ENCODE data around the gene TMTC1. TPM values are rescaled to one million over a fixed set of nuclear protein-coding genes. Genes with fewer than 3 reads are reported as not detected.

TMTC1 gene
- total and polyA plus RNA-seq, 2 experiments from 2014 or later: 6.8 to 14.0 TPM

DNA sequence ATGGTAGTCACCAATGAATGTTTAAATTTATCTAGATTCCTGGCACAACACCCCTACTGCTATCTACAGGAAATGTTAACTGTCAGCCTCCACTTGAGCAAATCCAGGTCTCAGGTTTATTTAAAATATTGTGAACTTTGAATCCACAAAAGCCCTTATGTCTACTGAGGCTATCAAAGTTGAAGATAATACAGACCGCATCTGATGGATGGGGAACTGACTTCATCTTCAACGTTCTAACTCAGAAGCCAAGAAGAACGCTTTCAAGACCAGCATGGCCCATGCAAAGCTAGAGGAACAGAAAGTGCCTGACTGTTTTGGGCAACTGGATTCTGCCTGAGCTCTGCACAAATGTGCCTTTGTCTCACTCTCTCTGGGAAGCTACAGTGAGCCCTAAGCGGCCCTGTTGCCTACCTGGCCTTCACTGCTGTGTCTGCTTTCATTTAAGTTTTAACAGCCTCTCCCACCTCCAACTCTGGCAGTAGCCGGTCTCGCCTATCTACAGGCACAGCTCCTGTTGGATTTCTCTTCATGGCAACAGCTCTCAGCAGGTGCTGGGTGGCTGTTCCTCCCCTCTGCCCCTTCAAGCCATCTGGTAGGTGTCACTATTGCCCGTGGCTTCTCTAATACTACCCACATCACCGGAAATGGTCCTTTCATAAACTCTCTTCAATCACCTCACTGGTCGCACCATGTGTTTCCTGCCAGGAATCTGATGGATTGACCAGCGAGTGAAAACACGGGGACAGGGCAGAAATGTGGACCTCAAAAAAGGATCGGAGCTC lies 174.1 kb downstream of the TMTC1 start:
- no peak for DNase-seq (ENCODE audit: low spot score)
- WGBS (ENCODE audit: low lambda C conversion rate, missing lambda C conversion rate): 69% methylated on average over 12 of the region's 12 CpGs
- Histone ChIP-seq H3K4me2 (no peak overlapping the region), H3K9me3 (ENCODE audit: low read depth) (no peaks in the 10 kb centered on the region), H4K20me1 (ENCODE audit: insufficient read depth, poor library complexity, severe bottlenecking) (no peaks in the 10 kb centered on the region), H2AFZ (no peak overlapping the region), H3K4me1 (ENCODE audit: insufficient read depth) (peaks cover 10% of the 10 kb centered on the region), H3K27ac (no peak overlapping the region), H3K79me2 (no peaks in the 10 kb centered on the region), H3K27me3 (no peaks in the 10 kb centered on the region), H3K4me3 (no peak overlapping the region), H3K36me3 (replicated peaks; ENCODE audit: insufficient read depth, low read depth) (no peaks in the 10 kb centered on the region), H3K9me2 (replicated peaks; ENCODE audit: insufficient read depth) (no peaks in the 10 kb centered on the region)
- TF ChIP-seq CTCF (IDR thresholded peaks at IDR 0.05; ENCODE audit: poor library complexity): no peak
- TF ChIP-seq EZH2 (IDR thresholded peaks at IDR 0.05; ENCODE audit: borderline replicate concordance): no peak
- TF ChIP-seq EZH2phosphoT487 (IDR thresholded peaks at IDR 0.05; ENCODE audit: low read depth, severe bottlenecking, unreplicated experiment): no peak

GRCh38 chr12:29608581-29608980 lies 175.2 kb downstream of the TMTC1 start:
- no peak overlapping the region for H3K27ac ChIP-seq
- H3K27me3 ChIP-seq: no peaks in the 10 kb centered on the region
- no peaks in the 10 kb centered on the region for H3K9me3 ChIP-seq (ENCODE audit: low read depth)
- H4K20me1 ChIP-seq (ENCODE audit: insufficient read depth, poor library complexity, severe bottlenecking): no peaks in the 10 kb centered on the region
- H3K4me3 ChIP-seq: no peak overlapping the region
- 75% methylated on average over 7 of the region's 7 CpGs for WGBS (ENCODE audit: low lambda C conversion rate, missing lambda C conversion rate)
- no peak overlapping the region for H2AFZ ChIP-seq
- peaks cover 10% of the 10 kb centered on the region for H3K4me1 ChIP-seq (ENCODE audit: insufficient read depth)
- no peaks in the 10 kb centered on the region for H3K9me2 ChIP-seq (replicated peaks; ENCODE audit: insufficient read depth)
- TF ChIP-seq EZH2 (IDR thresholded peaks at IDR 0.05; ENCODE audit: borderline replicate concordance) (no peak), CTCF (IDR thresholded peaks at IDR 0.05; ENCODE audit: poor library complexity) (no peak)
- H3K36me3 ChIP-seq (replicated peaks; ENCODE audit: insufficient read depth, low read depth): no peaks in the 10 kb centered on the region
- H3K79me2 ChIP-seq: no peaks in the 10 kb centered on the region
- no peak overlapping the region for H3K4me2 ChIP-seq
- DNase-seq (ENCODE audit: low spot score): no peak

DNA sequence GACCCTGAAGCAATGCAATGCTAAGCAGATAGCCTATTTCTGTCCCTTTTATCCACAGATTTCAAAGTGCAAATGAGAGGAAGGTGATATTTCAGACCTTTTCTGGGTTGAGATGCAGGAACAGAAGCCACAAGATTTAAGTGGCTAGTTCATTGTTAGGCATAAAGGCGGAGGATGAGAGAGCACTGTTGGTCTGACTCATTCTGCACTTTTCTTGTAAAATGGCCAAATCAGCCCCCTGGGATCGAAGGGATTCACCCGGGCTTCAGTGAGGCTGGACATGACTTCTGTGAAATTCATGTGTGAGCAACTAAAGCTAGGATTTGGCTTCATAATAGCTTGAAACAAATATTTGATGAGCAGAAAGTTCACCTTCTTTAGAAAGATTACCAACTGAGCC lies 184.4 kb downstream of the TMTC1 start:
- Histone ChIP-seq H3K4me3 (no peak overlapping the region), H3K9me3 (ENCODE audit: low read depth) (no peaks in the 10 kb centered on the region), H3K4me2 (no peak overlapping the region), H4K20me1 (ENCODE audit: insufficient read depth, poor library complexity, severe bottlenecking) (no peaks in the 10 kb centered on the region), H3K79me2 (no peaks in the 10 kb centered on the region), H2AFZ (no peak overlapping the region), H3K27me3 (peaks cover 3% of the 10 kb centered on the region), H3K4me1 (ENCODE audit: insufficient read depth) (no peaks in the 10 kb centered on the region), H3K27ac (no peak overlapping the region), H3K36me3 (replicated peaks; ENCODE audit: insufficient read depth, low read depth) (no peaks in the 10 kb centered on the region), H3K9me2 (replicated peaks; ENCODE audit: insufficient read depth) (no peaks in the 10 kb centered on the region)
- no peak for TF ChIP-seq EZH2phosphoT487 (IDR thresholded peaks at IDR 0.05; ENCODE audit: low read depth, severe bottlenecking, unreplicated experiment)
- no peak for TF ChIP-seq CTCF (IDR thresholded peaks at IDR 0.05; ENCODE audit: poor library complexity)
- no peak for TF ChIP-seq EZH2 (IDR thresholded peaks at IDR 0.05; ENCODE audit: borderline replicate concordance)
- 56% methylated on average over 3 of the region's 3 CpGs for WGBS (ENCODE audit: low lambda C conversion rate, missing lambda C conversion rate)
- no peak for DNase-seq (ENCODE audit: low spot score)

Data from hepatocyte (in vitro differentiated cells).